B cell (primary cell): ENCODE measurements around the gene RIOK1. TPM values are rescaled to one million over a fixed set of nuclear protein-coding genes. Genes with fewer than 3 reads are reported as not detected.
A peak's percentile ranks its signal among the peaks of the same experiment; 100 is the strongest.

Experiments used
- ATAC-seq: fragments of 200-7000 bp; cut with Tn5 transposase; one replicate; pipeline ENCODE4 v1.10.0; 2021; ENCODE audit warnings: low read depth, mild to moderate bottlenecking, moderate number of reproducible peaks, moderate library complexity
- CTCF ChIA-PET: fragments of 350-600 bp; sonication (Branson Sonifier 250); formaldehyde crosslinking; loops from one replicate; lab custom pipeline; 2021; ENCODE audit warnings: antibody characterized with exemption, inconsistent platforms; lab: Charles Lee
- POLR2A ChIA-PET: fragments of 350-600 bp; sonication (Branson Sonifier 250); formaldehyde crosslinking; loops from one replicate; lab custom pipeline; 2021; ENCODE audit warnings: antibody characterized with exemption; lab: Charles Lee
- DNase-seq: peaks from one replicate; pipeline ENCODE4 v3.0.0; 2013
- H2AFZ ChIP-seq: 2 replicates; pipeline ENCODE4 v1.6.1; 2012; ENCODE audit warnings: mild to moderate bottlenecking, low read depth, low read length; ENCODE audit not compliant: insufficient read depth, poor library complexity, severe bottlenecking
- H3K27ac ChIP-seq, 2 donors: 1 replicate in 1 of 2; 2 replicates in 1 of 2; pipeline ENCODE4 v1.5.1; 2012 to 2013; ENCODE audit warnings: low read length in 2 of 2, mild to moderate bottlenecking in 2 of 2, moderate library complexity in 1 of 2
- H3K27me3 ChIP-seq, 4 experiments: fragments of 200-600 bp in 1 of 4; sonication (generic) in 1 of 4; replicated peaks in 1 of 4; 1 replicate in 2 of 4; 2 replicates in 2 of 4; pipeline versions ENCODE4 v1.6.1 to v1.7.0; 2013 to 2016; ENCODE audit warnings: low read length in 3 of 4, mild to moderate bottlenecking in 2 of 4, mixed read lengths in 1 of 4, moderate library complexity in 1 of 4; ENCODE audit not compliant: insufficient read depth in 4 of 4, control insufficient read depth in 3 of 4; ENCODE audit errors: control extremely low read depth in 1 of 4
- H3K36me3 ChIP-seq, 2 experiments: replicated peaks in 1 of 2; 1 replicate in 1 of 2; 2 replicates in 1 of 2; pipeline versions ENCODE4 v1.6.1 to v1.7.1; 2013; ENCODE audit warnings: low read length in 1 of 2; ENCODE audit not compliant: insufficient read depth in 2 of 2, control insufficient read depth in 1 of 2; ENCODE audit errors: control extremely low read depth in 1 of 2, extremely low read depth in 1 of 2
- H3K4me1 ChIP-seq, 2 donors: fragments of 200-600 bp in 1 of 2; sonication (generic) in 1 of 2; 1 replicate in 1 of 2; 2 replicates in 1 of 2; pipeline versions ENCODE4 v1.5.1 to v1.6.1; 2013 to 2017; ENCODE audit warnings: low read length in 2 of 2; ENCODE audit not compliant: control insufficient read depth in 2 of 2, insufficient read depth in 2 of 2
- H3K4me2 ChIP-seq: replicated peaks from 2 replicates; pipeline ENCODE3; 2012; ENCODE audit warnings: mild to moderate bottlenecking, low read depth, low read length; ENCODE audit not compliant: poor library complexity, severe bottlenecking
- H3K4me3 ChIP-seq, 5 experiments: fragments of 200-600 bp in 1 of 5; sonication (generic) in 1 of 5; 1 replicate in 3 of 5; 2 replicates in 2 of 5; pipeline versions ENCODE4 v1.5.1 to v1.7.0; 2011 to 2016; ENCODE audit warnings: low read length in 4 of 5, mild to moderate bottlenecking in 4 of 5, low read depth in 2 of 5, control low read depth in 1 of 5, moderate library complexity in 1 of 5; ENCODE audit not compliant: insufficient read depth in 1 of 5; ENCODE audit errors: control extremely low read depth in 1 of 5, extremely low read depth in 1 of 5
- H3K79me2 ChIP-seq: fragments of 200-600 bp; sonication (generic); one replicate; pipeline ENCODE4 v1.6.0; 2016; ENCODE audit warnings: low read length; ENCODE audit not compliant: control insufficient read depth, insufficient read depth
- H3K9ac ChIP-seq: fragments of 200-600 bp; sonication (generic); 2 replicates; pipeline ENCODE4 v1.6.1; 2017; ENCODE audit warnings: mild to moderate bottlenecking, low read length, moderate library complexity
- H3K9me3 ChIP-seq, 3 donors: one replicate each; pipeline versions ENCODE4 v1.6.1 to v1.7.1; 2013; ENCODE audit warnings: low read length in 2 of 3; ENCODE audit not compliant: control insufficient read depth in 2 of 3, insufficient read depth in 1 of 3; ENCODE audit errors: control extremely low read depth in 1 of 3
- H4K20me1 ChIP-seq: 2 replicates; pipeline ENCODE4 v1.6.0; 2012; ENCODE audit warnings: mild to moderate bottlenecking, low read length; ENCODE audit not compliant: insufficient read depth, control insufficient read depth, poor library complexity, severe bottlenecking
- H3K27ac Mint-ChIP-seq: one replicate; pipeline ENCODE4 v1.8.0; 2021; ENCODE audit warnings: mixed read lengths
- H3K27me3 Mint-ChIP-seq: one replicate; pipeline ENCODE4 v1.8.0; 2021; ENCODE audit warnings: mixed read lengths
- H3K4me1 Mint-ChIP-seq: one replicate; pipeline ENCODE4 v1.8.0; 2021; ENCODE audit warnings: mixed read lengths
- H3K4me3 Mint-ChIP-seq: one replicate; pipeline ENCODE4 v1.8.0; 2021; ENCODE audit warnings: mixed read lengths
- H3K9me3 Mint-ChIP-seq: one replicate; pipeline ENCODE4 v1.8.0; 2022; ENCODE audit warnings: mixed read lengths; ENCODE audit not compliant: insufficient read depth
- EZH2 ChIP-seq: IDR thresholded peaks from 2 replicates; pipeline ENCODE4 v1.6.1; 2012; ENCODE audit warnings: borderline replicate concordance, low read depth, mild to moderate bottlenecking, moderate library complexity, low read length; ENCODE audit not compliant: insufficient read depth, poor library complexity, severe bottlenecking
- WGBS: methylation state at CpG from one replicate; pipeline ENCODE4 v1.1.5; 2013; ENCODE audit warnings: missing lambda C conversion rate; ENCODE audit not compliant: insufficient coverage; 5-methylcytosine and 5-hydroxymethylcytosine counted together
- intact Hi-C: fragments of 100-400 bp; cut with micrococcal nuclease; formaldehyde crosslinking; loops from one replicate; pipeline ENCODE4 v1.10.0; 2022
- polyA plus RNA-seq: library from polyadenylated mRNA; depleted of rRNA; stranded (reverse); fragments of >200 nt; gene quantifications from 2 replicates; pipeline ENCODE4 v1.2.3, GENCODE V29; 2012
- total RNA-seq, 2 donors: library from RNA; stranded (reverse); fragments of 120-200 nt in 1 of 2; gene quantifications; 1 replicate in 1 of 2; 2 replicates in 1 of 2; pipeline versions ENCODE4 v1.2.3 to v1.2.4, GENCODE V29; 2013 to 2022
- TF ChIP-seq, protein P1 (sequence below): fragments of 200-600 bp; IDR thresholded peaks from one replicate; pipeline ENCODE4 v1.8.0; 2022; ENCODE audit warnings: antibody characterized with exemption, mild to moderate bottlenecking

RIOK1 gene
- total and polyA plus RNA-seq, 2 donors (not counting 1 experiment from before 2014, with no cell fraction given) = 13.9 to 25.9 TPM

DNA sequence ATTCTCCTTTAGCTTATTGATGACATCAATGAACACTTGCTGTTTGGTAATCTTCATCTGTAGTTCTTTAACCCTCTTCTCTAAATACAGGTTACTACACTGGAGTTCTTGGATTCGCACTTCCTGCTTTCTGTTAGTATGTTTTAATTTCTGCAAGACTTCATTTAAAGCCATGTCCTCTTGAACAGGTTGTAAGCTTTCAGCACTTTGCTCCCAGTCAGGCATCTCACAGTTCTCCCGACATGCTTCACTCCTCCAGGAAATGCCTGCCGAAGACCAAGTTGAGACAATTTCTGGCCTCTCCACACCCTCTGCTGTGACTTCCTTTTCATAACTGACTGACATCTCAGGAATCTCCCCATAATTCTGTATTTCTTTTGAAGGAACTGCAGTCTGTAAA, 15.9 kb upstream of the RIOK1 start:
- Mint-ChIP-seq H3K27ac (no peak overlapping the region), H3K4me1 (peaks cover 5% of the 10 kb centered on the region), H3K9me3 (no peaks in the 10 kb centered on the region), H3K4me3 (no peak overlapping the region), H3K27me3 (peaks cover 9% of the 10 kb centered on the region)
- ChIA-PET POLR2A (no interaction called here), CTCF (no interaction called here)
- ATAC-seq (no peak), DNase-seq (no peak)
- no peak overlapping the region for H3K27ac ChIP-seq
- H3K9ac ChIP-seq = no peak overlapping the region
- no peaks in the 10 kb centered on the region for H3K9me3 ChIP-seq
- WGBS = 20% methylated on average over 1 of the region's 3 CpGs
- no peaks in the 10 kb centered on the region for H3K36me3 ChIP-seq
- no peaks in the 10 kb centered on the region for H4K20me1 ChIP-seq
- H3K4me3 ChIP-seq = no peak overlapping the region
- H3K4me1 ChIP-seq = peaks cover 0 to 3% of the 10 kb centered on the region in 2 donors
- H3K4me2 ChIP-seq = no peak overlapping the region
- no peaks in the 10 kb centered on the region for H3K27me3 ChIP-seq
- no peaks in the 10 kb centered on the region for H3K79me2 ChIP-seq
- peak overlapping the region; percentile 8 for H2AFZ ChIP-seq
- TF ChIP-seq, protein P1, sequence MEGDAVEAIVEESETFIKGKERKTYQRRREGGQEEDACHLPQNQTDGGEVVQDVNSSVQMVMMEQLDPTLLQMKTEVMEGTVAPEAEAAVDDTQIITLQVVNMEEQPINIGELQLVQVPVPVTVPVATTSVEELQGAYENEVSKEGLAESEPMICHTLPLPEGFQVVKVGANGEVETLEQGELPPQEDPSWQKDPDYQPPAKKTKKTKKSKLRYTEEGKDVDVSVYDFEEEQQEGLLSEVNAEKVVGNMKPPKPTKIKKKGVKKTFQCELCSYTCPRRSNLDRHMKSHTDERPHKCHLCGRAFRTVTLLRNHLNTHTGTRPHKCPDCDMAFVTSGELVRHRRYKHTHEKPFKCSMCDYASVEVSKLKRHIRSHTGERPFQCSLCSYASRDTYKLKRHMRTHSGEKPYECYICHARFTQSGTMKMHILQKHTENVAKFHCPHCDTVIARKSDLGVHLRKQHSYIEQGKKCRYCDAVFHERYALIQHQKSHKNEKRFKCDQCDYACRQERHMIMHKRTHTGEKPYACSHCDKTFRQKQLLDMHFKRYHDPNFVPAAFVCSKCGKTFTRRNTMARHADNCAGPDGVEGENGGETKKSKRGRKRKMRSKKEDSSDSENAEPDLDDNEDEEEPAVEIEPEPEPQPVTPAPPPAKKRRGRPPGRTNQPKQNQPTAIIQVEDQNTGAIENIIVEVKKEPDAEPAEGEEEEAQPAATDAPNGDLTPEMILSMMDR = no peak
- no peak for TF ChIP-seq EZH2
- intact Hi-C loops = no loop called here

DNA sequence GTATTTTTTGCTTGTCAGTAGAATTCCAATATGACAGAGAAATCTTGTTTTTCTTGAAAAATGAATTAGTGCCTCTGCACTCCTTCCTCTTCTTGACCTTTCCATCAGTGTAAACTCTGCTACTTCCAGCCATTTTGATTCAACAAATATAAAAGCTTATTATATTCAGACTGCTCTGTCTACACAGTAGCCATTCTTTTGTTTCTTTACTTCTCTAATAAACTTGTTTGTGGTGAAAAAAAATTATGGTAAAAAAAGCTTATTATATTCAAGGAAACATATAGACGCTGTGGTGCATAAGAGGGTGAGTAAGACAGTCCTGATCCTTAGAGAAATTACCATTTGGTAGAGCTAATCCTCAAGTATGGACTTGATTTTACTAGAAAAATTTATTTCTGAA, 11.6 kb upstream of the RIOK1 start:
- DNase-seq (no peak), ATAC-seq (no peak)
- ChIA-PET POLR2A (no interaction called here), CTCF (no interaction called here)
- Histone ChIP-seq H3K4me1 (peaks cover 0 to 3% of the 10 kb centered on the region in 2 donors), H2AFZ (no peak overlapping the region), H3K27ac (no peak overlapping the region), H3K27me3 (no peaks in the 10 kb centered on the region), H3K79me2 (no peaks in the 10 kb centered on the region), H3K36me3 (no peaks in the 10 kb centered on the region), H3K4me2 (no peak overlapping the region), H3K9me3 (no peaks in the 10 kb centered on the region), H3K4me3 (no peak overlapping the region), H3K9ac (no peak overlapping the region), H4K20me1 (no peaks in the 10 kb centered on the region)
- Mint-ChIP-seq H3K4me3 (no peak overlapping the region), H3K27ac (no peak overlapping the region), H3K9me3 (no peaks in the 10 kb centered on the region), H3K4me1 (peaks cover 5% of the 10 kb centered on the region), H3K27me3 (peaks cover 6% of the 10 kb centered on the region)
- no peak for TF ChIP-seq EZH2
- TF ChIP-seq, protein P1 = no peak
- WGBS = no CpG with 5 or more reads among the region's 1 CpG
- intact Hi-C loops = no loop called here
